MM.1S (cell line): ENCODE results near the gene KDM4B.

Experiments used
- DNase-seq: peaks from one replicate; pipeline ENCODE4 v3.0.0-alpha.2; 2015
- H2AFZ ChIP-seq: fragments of 300-600 bp; sonication (generic); 2 replicates; pipeline ENCODE4 v1.6.0; 2016; ENCODE audit warnings: antibody characterized with exemption, low read length
- H3F3A ChIP-seq: fragments of 300-600 bp; sonication (generic); 2 replicates; pipeline ENCODE4 v1.6.1; 2016; ENCODE audit warnings: mild to moderate bottlenecking, antibody characterized with exemption, low read length, moderate library complexity, mixed read lengths; ENCODE audit not compliant: insufficient read depth
- H3K27ac ChIP-seq: fragments of 300-600 bp; sonication (generic); 2 replicates; pipeline ENCODE4 v1.5.1; 2016; ENCODE audit warnings: mild to moderate bottlenecking, low read length
- H3K27me3 ChIP-seq: fragments of 300-600 bp; sonication (generic); replicated peaks from 2 replicates; pipeline ENCODE4 v1.6.0; 2016; ENCODE audit warnings: low read length; ENCODE audit not compliant: insufficient read depth
- H3K36me3 ChIP-seq: fragments of 300-600 bp; sonication (generic); replicated peaks from 2 replicates; pipeline ENCODE4 v1.6.1; 2016; ENCODE audit warnings: mild to moderate bottlenecking, low read length, mixed read lengths; ENCODE audit not compliant: insufficient read depth
- H3K4me1 ChIP-seq: fragments of 300-600 bp; sonication (generic); 2 replicates; pipeline ENCODE4 v1.6.1; 2016; ENCODE audit warnings: low read length, mixed read lengths
- H3K4me2 ChIP-seq: fragments of 300-600 bp; sonication (generic); 2 replicates; pipeline ENCODE4 v1.6.0; 2016; ENCODE audit warnings: low read depth, low read length
- H3K4me3 ChIP-seq: fragments of 300-600 bp; sonication (generic); 2 replicates; pipeline ENCODE4 v1.5.1; 2016; ENCODE audit warnings: low read length, mixed read lengths
- H3K79me2 ChIP-seq: fragments of 300-600 bp; sonication (generic); 2 replicates; pipeline ENCODE4 v1.6.1; 2016; ENCODE audit warnings: mixed run types, low read length, mixed read lengths
- H3K9ac ChIP-seq: fragments of 300-600 bp; sonication (generic); 2 replicates; pipeline ENCODE4 v1.6.1; 2016; ENCODE audit warnings: low read length, mixed read lengths
- H3K9me2 ChIP-seq: fragments of 300-600 bp; sonication (generic); replicated peaks from 2 replicates; pipeline ENCODE4 v1.6.1; 2016; ENCODE audit warnings: mild to moderate bottlenecking, low read length, mixed read lengths; ENCODE audit not compliant: insufficient read depth
- H3K9me3 ChIP-seq: fragments of 300-600 bp; sonication (generic); replicated peaks from 2 replicates; pipeline ENCODE4 v1.6.1; 2016; ENCODE audit warnings: mild to moderate bottlenecking, low read length, mixed read lengths; ENCODE audit not compliant: insufficient read depth
- H4K20me1 ChIP-seq: fragments of 300-600 bp; sonication (generic); 2 replicates; pipeline ENCODE4 v1.6.1; 2016; ENCODE audit warnings: mild to moderate bottlenecking, low read length, moderate library complexity, mixed read lengths; ENCODE audit not compliant: insufficient read depth
- CTCF ChIP-seq: fragments of 300-600 bp; sonication (generic); IDR thresholded peaks from 2 replicates; pipeline ENCODE4 v1.5.1; 2016; ENCODE audit warnings: antibody characterized with exemption, low read length, mixed read lengths
- EZH2 ChIP-seq: fragments of 300-600 bp; sonication (generic); optimal IDR thresholded peaks from 2 replicates; pipeline ENCODE3; 2017; ENCODE audit warnings: low read depth, mild to moderate bottlenecking, antibody characterized with exemption, low read length, mixed read lengths
- EZH2phosphoT487 ChIP-seq: fragments of 300-600 bp; sonication (generic); IDR thresholded peaks from 2 replicates; pipeline ENCODE4 v1.6.1; 2018; ENCODE audit warnings: antibody characterized with exemption, low read length

Gene KDM4B

GRCh38 chr19:5177745-5178450 lies 209.0 kb downstream of the KDM4B start:
- H3K27me3 ChIP-seq, result peaks cover 79% of the 10 kb centered on the region
- no peaks in the 10 kb centered on the region for H3K79me2 ChIP-seq
- no peaks in the 10 kb centered on the region for H4K20me1 ChIP-seq
- H3K9ac ChIP-seq, result no peak overlapping the region
- H3K36me3 ChIP-seq, result no peaks in the 10 kb centered on the region
- no peak overlapping the region for H3K27ac ChIP-seq
- no peaks in the 10 kb centered on the region for H3K4me1 ChIP-seq
- H3K9me3 ChIP-seq, result no peaks in the 10 kb centered on the region
- no peak overlapping the region for H3K4me3 ChIP-seq
- H2AFZ ChIP-seq, result no peak overlapping the region
- H3K9me2 ChIP-seq, result no peaks in the 10 kb centered on the region
- no peaks in the 10 kb centered on the region for H3F3A ChIP-seq
- no peak overlapping the region for H3K4me2 ChIP-seq
- no peak for DNase-seq
- TF ChIP-seq EZH2 (no peak), CTCF (no peak), EZH2phosphoT487 (no peak)

- DNase-seq, result no peak
- H3K9me3 ChIP-seq, result no peaks in the 10 kb centered on the region
Observed at GRCh38 chr19:5178841-5179240, 209.9 kb downstream of the KDM4B start.

GRCh38 chr19:5179256-5179655 lies 210.3 kb downstream of the KDM4B start:
- Histone ChIP-seq H3K27me3 (peaks cover 82% of the 10 kb centered on the region), H3K4me3 (no peak overlapping the region), H3K9me2 (no peaks in the 10 kb centered on the region), H3K27ac (no peak overlapping the region), H3K79me2 (no peaks in the 10 kb centered on the region), H3K9me3 (no peaks in the 10 kb centered on the region), H3K4me1 (no peaks in the 10 kb centered on the region), H3K9ac (no peak overlapping the region), H3K4me2 (no peak overlapping the region), H2AFZ (no peak overlapping the region), H3K36me3 (no peaks in the 10 kb centered on the region), H3F3A (no peaks in the 10 kb centered on the region), H4K20me1 (no peaks in the 10 kb centered on the region)
- TF ChIP-seq EZH2phosphoT487 (no peak), EZH2 (no peak), CTCF (no peak)
- DNase-seq, result no peak

More at GRCh38 chr19:5178841-5179240, 209.9 kb downstream of the KDM4B start:
- Histone ChIP-seq H3K4me1 (no peaks in the 10 kb centered on the region), H3K79me2 (no peaks in the 10 kb centered on the region), H3K4me2 (no peak overlapping the region), H2AFZ (no peak overlapping the region), H3K27ac (no peak overlapping the region), H3K27me3 (peaks cover 81% of the 10 kb centered on the region), H3K9ac (no peak overlapping the region), H3K36me3 (no peaks in the 10 kb centered on the region), H3K9me2 (no peaks in the 10 kb centered on the region), H3K4me3 (no peak overlapping the region), H3F3A (no peaks in the 10 kb centered on the region), H4K20me1 (no peaks in the 10 kb centered on the region)
- TF ChIP-seq CTCF (no peak), EZH2 (no peak), EZH2phosphoT487 (no peak)
